GM19328 (cell line): ENCODE results near the gene PPP3CA.

Experiments used
- ATAC-seq: cut with Tn5 transposase; IDR thresholded peaks from one replicate; pipeline ENCODE4 v1.9.1; 2021; ENCODE audit warnings: mild to moderate bottlenecking, moderate library complexity; ENCODE audit not compliant: unreplicated experiment

The PPP3CA gene

GRCh38 chr4:101289306-101289705, 58.0 kb downstream of the PPP3CA start:
- no peak for ATAC-seq

DNA sequence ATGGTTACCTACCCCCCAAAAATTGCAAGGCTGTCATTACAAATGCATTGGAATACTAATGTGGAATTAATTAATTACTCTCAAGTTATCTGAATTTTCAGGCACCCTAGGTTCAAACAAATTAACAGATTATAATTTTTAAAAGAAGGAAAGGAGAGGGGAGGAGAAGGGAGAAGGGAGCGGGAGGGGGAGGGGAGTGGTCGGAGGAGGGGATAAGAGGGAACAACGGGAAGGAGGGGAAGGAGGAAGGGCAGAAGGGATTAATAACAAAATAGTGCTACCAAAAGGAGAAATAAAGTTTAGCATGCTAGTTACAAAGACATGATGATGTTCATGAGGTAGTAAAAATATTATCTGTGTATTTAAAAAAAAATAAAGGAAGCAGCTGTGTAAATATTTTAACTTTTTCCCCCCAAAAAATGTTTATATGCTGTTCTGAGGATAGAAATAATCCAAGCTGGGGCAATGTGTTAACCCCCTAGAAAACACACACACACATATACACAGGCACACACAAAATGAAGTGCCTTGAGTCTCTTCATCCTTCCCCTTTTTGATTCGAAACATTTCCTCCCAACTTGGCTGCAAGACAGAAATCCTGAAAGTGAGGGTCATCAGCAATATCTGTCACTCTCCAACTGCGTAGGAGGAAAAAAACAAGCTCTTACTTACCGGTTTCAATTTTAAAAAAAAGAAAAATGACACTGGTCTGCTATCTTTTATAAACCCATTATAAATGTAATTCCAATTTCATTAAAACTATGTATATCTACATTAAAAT, 58.8 kb downstream of the PPP3CA start:
- no peak for ATAC-seq

DNA sequence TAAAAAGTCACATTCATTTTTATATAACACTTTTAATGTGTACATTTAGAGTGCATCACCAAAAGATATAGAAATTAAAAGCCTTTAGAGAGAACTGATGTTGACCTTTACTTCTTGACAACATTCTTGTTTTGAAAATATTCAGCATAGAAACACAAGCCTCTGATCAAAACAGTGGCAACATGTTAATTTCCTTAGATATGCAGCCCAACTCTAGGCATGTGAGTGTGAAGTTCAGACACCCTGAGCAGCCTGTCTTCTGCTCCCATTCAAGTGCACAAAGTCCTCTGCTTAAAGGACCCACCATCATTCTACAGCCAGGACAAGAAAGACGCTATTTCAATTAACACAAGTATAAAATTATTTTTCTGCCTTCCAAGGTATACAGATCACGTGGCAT, 60.0 kb downstream of the PPP3CA start:
- no peak for ATAC-seq

GRCh38 chr4:101286663-101287062, 60.7 kb downstream of the PPP3CA start:
- no peak for ATAC-seq

DNA sequence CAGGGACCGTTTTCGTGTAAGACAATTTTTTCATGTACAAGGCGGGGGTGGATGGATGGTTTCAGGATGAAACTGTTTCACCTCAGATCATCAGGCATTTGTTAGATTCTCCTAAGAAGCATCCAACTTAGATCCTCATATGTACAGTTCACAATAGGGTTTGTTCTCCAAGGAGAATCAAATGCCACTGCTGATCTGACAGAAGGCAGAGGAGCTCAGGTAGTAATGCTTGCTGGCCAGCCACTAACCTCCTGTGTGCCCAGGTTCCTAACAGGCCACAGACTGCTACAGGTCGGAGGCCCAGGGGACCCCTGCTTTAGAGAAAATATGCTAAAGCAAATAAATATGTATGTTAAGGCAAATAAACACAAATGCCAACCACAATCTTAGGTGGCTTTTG, 61.3 kb downstream of the PPP3CA start:
- ATAC-seq, result no peak

- no peak for ATAC-seq
Observed at GRCh38 chr4:101284546-101284945, 62.8 kb downstream of the PPP3CA start.

DNA sequence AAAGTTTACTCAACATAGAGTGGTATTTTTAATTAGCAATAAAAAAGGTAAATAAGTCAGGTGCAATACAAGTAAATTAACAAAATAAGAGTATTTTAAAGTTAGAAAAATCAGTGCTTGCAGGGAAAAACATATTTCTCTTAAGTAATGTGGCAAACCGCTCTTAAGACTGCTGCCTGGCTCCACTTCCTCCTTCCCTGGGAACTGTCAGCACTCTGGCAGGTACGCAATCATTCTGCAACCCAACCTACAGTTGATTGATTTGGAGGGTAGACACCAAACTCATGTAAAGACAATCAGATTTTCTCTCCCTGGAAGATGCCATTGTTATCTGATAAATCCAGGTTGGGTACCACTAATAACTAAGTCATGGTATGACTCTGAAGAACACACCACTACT, 63.9 kb downstream of the PPP3CA start:
- ATAC-seq, result no peak

- ATAC-seq, result no peak
Observed at GRCh38 chr4:101282076-101282844, 65.1 kb downstream of the PPP3CA start.

DNA sequence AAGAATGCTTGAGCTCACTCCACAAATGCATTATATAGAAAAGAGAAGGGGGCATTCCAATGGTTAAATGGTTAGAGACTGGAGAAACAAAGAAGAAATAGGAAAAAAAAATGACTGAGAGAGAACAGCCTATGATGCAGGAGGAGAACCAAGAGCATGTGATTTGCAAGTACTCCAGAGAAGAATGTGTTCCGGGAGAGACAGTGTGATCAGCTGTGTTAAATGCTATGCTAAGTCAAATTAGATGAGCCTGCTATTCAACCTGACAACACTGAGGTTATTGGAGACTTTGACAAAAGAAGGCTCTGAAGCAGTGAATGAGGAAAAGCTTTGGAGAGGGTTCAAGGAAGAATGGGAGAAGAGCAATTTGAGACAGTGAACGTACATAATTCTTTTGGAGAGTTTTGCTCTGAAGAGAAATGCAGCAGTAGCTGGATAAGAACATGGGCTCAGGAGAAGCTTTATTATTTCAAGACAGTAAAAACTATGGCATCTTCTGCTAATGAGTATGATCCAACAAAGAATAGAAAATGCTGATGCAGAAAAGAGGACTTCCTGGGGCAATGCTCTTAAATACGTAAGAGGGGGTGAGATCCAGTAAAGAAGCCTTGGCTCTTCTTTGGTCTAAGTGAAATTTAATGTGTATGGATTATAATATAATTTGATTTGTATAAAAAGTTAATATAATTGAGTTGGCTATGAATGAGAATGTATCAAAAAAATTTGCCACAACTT, 66.3 kb downstream of the PPP3CA start:
- no peak for ATAC-seq

GRCh38 chr4:101279377-101279871, 67.9 kb downstream of the PPP3CA start:
- ATAC-seq, result peak; percentile 56

- no peak for ATAC-seq
Observed at GRCh38 chr4:101277671-101278070, 69.7 kb downstream of the PPP3CA start.

- no peak for ATAC-seq
Observed at GRCh38 chr4:101276661-101277060, 70.7 kb downstream of the PPP3CA start.

- no peak for ATAC-seq
Observed at GRCh38 chr4:101274888-101275752, 72.2 kb downstream of the PPP3CA start.

DNA sequence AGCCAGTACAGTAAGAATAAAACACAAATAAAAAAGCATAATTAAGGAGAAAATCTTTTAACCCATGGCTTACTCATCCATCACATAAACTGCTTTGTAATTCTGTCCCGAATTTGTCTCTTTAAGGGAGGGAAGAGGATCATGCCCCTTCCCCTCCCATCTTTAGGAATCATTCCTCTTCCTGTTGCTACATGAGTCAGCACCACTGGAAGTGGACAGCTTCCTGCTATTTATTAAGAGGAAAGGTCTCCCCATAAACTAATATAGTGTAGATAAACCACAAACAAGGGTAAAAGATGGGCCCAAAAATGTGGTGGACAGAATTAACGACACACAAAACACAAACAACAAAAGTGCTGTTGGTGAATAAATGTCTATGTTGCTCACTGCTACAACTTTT, 75.8 kb downstream of the PPP3CA start:
- ATAC-seq, result no peak

- no peak for ATAC-seq
Observed at GRCh38 chr4:101269682-101270081, 77.6 kb downstream of the PPP3CA start.

GRCh38 chr4:101265816-101266172, 81.5 kb downstream of the PPP3CA start:
- ATAC-seq, result no peak

DNA sequence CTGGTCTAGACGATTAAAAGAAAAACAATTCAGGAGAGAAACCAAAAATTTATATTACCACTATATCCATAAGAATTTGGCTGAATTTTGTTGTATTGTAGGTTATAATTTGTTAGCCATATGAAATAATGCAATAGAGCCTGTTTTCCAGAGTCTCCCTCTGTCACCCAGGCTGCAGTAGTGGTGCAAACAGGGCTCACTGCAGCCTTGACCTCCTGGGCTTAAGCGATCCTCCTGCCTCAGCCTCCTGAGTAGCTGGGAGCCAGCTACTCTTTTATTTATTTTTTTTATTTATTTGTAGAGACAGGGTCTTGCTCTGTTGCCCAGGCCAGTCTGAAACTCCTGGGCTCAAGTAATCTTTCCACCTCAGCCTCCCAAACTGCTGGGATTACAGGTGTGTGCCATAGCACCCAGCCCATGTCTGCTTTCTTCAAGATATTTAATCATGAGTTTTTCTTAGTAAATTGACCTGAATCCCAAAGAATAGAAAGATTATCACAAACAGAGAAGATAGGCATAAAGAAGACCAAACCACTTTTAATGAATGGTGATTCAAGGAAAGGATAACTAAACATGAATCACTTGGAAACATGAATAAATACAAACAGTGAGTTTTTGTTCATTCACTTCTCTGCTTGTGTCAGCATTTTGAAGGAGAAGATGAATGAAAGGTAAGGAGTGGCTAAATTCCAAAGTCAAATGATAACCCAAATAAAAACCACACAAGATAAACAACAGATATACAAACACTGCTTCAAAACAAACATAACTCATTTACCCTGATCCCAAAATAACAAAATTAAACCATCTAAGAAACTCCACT, 82.1 kb downstream of the PPP3CA start:
- no peak for ATAC-seq

GRCh38 chr4:101264512-101264911, 82.8 kb downstream of the PPP3CA start:
- no peak for ATAC-seq

GRCh38 chr4:101262683-101263082, 84.6 kb downstream of the PPP3CA start:
- no peak for ATAC-seq

DNA sequence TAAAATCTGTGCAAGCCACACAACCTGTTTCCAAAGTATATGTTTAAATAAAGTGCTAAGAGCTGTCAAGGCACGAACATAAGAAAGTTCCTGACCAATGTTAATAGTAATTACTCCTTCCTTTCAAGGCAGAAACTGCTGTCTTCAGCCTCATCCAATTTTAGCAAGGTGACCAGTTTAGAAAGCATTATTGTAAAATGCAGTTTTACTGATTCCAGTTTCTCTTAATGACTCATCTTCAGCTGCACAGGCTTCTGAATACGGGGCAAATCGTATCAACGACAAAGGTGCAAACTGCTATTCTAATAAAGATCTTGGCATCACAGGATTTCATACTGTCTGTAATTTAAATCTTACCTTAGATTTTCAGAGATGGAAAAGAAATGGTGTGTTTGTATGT, 87.5 kb downstream of the PPP3CA start:
- ATAC-seq, result peak; percentile 58
